Activated CD4-positive, alpha-beta memory T cell treated with anti-CD3 and anti-CD28 coated beads, Interleukin-2, amount 10 ng/mL, durations not matched to agents 7 days and 5 days (primary cell): ENCODE results near the gene SLC25A1. TPM values are rescaled to one million over a fixed set of nuclear protein-coding genes. Genes with fewer than 3 reads are reported as not detected.

Experiments used
- CTCF ChIA-PET: fragments of 350-600 bp; sonication (Branson Sonifier 250); formaldehyde crosslinking; loops from one replicate; lab custom pipeline; 2021; ENCODE audit warnings: antibody characterized with exemption, inconsistent platforms; lab: Charles Lee
- POLR2A ChIA-PET: fragments of 350-600 bp; sonication (Branson Sonifier 250); formaldehyde crosslinking; loops from one replicate; lab custom pipeline; 2021; ENCODE audit warnings: antibody characterized with exemption; lab: Charles Lee
- DNase-seq: peaks from one replicate; pipeline ENCODE4 v3.0.0-alpha.2; 2020
- H3K27ac Mint-ChIP-seq: one replicate; pipeline ENCODE4 v1.8.0; 2021; ENCODE audit warnings: mild to moderate bottlenecking, mixed read lengths
- H3K27me3 Mint-ChIP-seq: one replicate; pipeline ENCODE4 v1.8.0; 2021; ENCODE audit warnings: mixed read lengths
- H3K36me3 Mint-ChIP-seq: one replicate; pipeline ENCODE4 v1.8.0; 2021; ENCODE audit warnings: low read depth, mixed read lengths
- H3K4me1 Mint-ChIP-seq: one replicate; pipeline ENCODE4 v1.8.0; 2021; ENCODE audit warnings: mixed read lengths
- H3K4me3 Mint-ChIP-seq: one replicate; pipeline ENCODE4 v1.8.0; 2021; ENCODE audit warnings: mild to moderate bottlenecking, mixed read lengths
- H3K9me3 Mint-ChIP-seq: one replicate; pipeline ENCODE4 v1.8.0; 2021; ENCODE audit warnings: mixed read lengths
- total RNA-seq, 2 experiments: library from RNA; stranded (reverse); gene quantifications; one replicate each; pipeline ENCODE4 v1.2.3, GENCODE V29; 2021

Gene SLC25A1
- total RNA-seq, 2 experiments from 2014 or later = 62.3 to 63.2 TPM

GRCh38 chr22:19134874-19135273, 43.7 kb downstream of the SLC25A1 start:
- Mint-ChIP-seq H3K36me3 (peaks cover 36% of the 10 kb centered on the region), H3K27me3 (no peaks in the 10 kb centered on the region), H3K4me1 (no peaks in the 10 kb centered on the region), H3K9me3 (no peaks in the 10 kb centered on the region), H3K27ac (no peak overlapping the region), H3K4me3 (no peak overlapping the region)
- ChIA-PET POLR2A (interaction anchor here (3.4 kb wide), 1 partner anchor 9 kb away, joined by 15 read pairs; the partner anchor contains the start of gene ESS2), CTCF (no interaction called here)
- DNase-seq = no peak

- H3K4me1 Mint-ChIP-seq = no peaks in the 10 kb centered on the region
- ChIA-PET CTCF (no interaction called here), POLR2A (interaction anchor here (3.4 kb wide), 1 partner anchor 10 kb away, joined by 15 read pairs; the partner anchor contains the start of gene ESS2)
- H3K27ac Mint-ChIP-seq = no peak overlapping the region
- no peak overlapping the region for H3K4me3 Mint-ChIP-seq
- no peaks in the 10 kb centered on the region for H3K9me3 Mint-ChIP-seq
- peaks cover 31% of the 10 kb centered on the region for H3K36me3 Mint-ChIP-seq
- H3K27me3 Mint-ChIP-seq = no peaks in the 10 kb centered on the region
- no peak for DNase-seq
Observed at GRCh38 chr22:19134176-19134831, 44.2 kb downstream of the SLC25A1 start.

GRCh38 chr22:19133561-19133960, 45.0 kb downstream of the SLC25A1 start:
- Mint-ChIP-seq H3K27me3 (no peaks in the 10 kb centered on the region), H3K36me3 (peaks cover 29% of the 10 kb centered on the region), H3K4me3 (no peak overlapping the region), H3K9me3 (no peaks in the 10 kb centered on the region), H3K4me1 (no peaks in the 10 kb centered on the region), H3K27ac (no peak overlapping the region)
- DNase-seq = no peak
- ChIA-PET POLR2A (interaction anchor here (3.4 kb wide), 1 partner anchor 11 kb away, joined by 15 read pairs; the partner anchor contains the start of gene ESS2), CTCF (no interaction called here)

GRCh38 chr22:19132693-19133400, 45.7 kb downstream of the SLC25A1 start:
- DNase-seq = no peak
- Mint-ChIP-seq H3K27ac (no peak overlapping the region), H3K9me3 (no peaks in the 10 kb centered on the region), H3K4me3 (no peak overlapping the region), H3K27me3 (no peaks in the 10 kb centered on the region), H3K36me3 (peaks cover 29% of the 10 kb centered on the region), H3K4me1 (no peaks in the 10 kb centered on the region)
- ChIA-PET POLR2A (interaction anchor here (3.4 kb wide), 1 partner anchor 11 kb away, joined by 15 read pairs; the partner anchor contains the start of gene ESS2), CTCF (no interaction called here)

GRCh38 chr22:19132153-19132552, 46.4 kb downstream of the SLC25A1 start:
- H3K27me3 Mint-ChIP-seq = no peaks in the 10 kb centered on the region
- ChIA-PET POLR2A (interaction anchor here (3.4 kb wide), 1 partner anchor 12 kb away, joined by 15 read pairs; the partner anchor contains the start of gene ESS2), CTCF (no interaction called here)
- H3K4me1 Mint-ChIP-seq = no peaks in the 10 kb centered on the region
- no peak overlapping the region for H3K4me3 Mint-ChIP-seq
- no peaks in the 10 kb centered on the region for H3K9me3 Mint-ChIP-seq
- peaks cover 29% of the 10 kb centered on the region for H3K36me3 Mint-ChIP-seq
- DNase-seq = no peak
- no peak overlapping the region for H3K27ac Mint-ChIP-seq

GRCh38 chr22:19131685-19132015, 46.9 kb downstream of the SLC25A1 start:
- ChIA-PET CTCF (no interaction called here), POLR2A (interaction anchor here (3.4 kb wide), 1 partner anchor 13 kb away, joined by 15 read pairs; the partner anchor contains the start of gene ESS2)
- no peak for DNase-seq
- Mint-ChIP-seq H3K4me1 (no peaks in the 10 kb centered on the region), H3K27me3 (no peaks in the 10 kb centered on the region), H3K9me3 (no peaks in the 10 kb centered on the region), H3K27ac (no peak overlapping the region), H3K4me3 (no peak overlapping the region), H3K36me3 (peaks cover 26% of the 10 kb centered on the region)

GRCh38 chr22:19130959-19131684, 47.4 kb downstream of the SLC25A1 start, which contains the start of gene TSSK2:
Gene TSSK2 (plus strand): TSS chr22:19131308. CDS start chr22:19131400, 92 bp downstream.
- H3K4me1 Mint-ChIP-seq = no peaks in the 10 kb centered on the region
- POLR2A ChIA-PET = no interaction called here
- H3K4me3 Mint-ChIP-seq = no peak within 1 kb of the TSS
- no peak for DNase-seq
- H3K9me3 Mint-ChIP-seq = no peaks in the 10 kb centered on the region
- no peaks in the 10 kb centered on the region for H3K27me3 Mint-ChIP-seq
- peaks cover 21% of the 10 kb centered on the region for H3K36me3 Mint-ChIP-seq
- CTCF ChIA-PET = no interaction called here
- no peak within 1 kb of the TSS for H3K27ac Mint-ChIP-seq

- ChIA-PET CTCF (no interaction called here), POLR2A (no interaction called here)
- Mint-ChIP-seq H3K4me3 (no peak overlapping the region), H3K36me3 (peaks cover 13% of the 10 kb centered on the region), H3K27ac (no peak overlapping the region), H3K27me3 (no peaks in the 10 kb centered on the region), H3K4me1 (no peaks in the 10 kb centered on the region), H3K9me3 (no peaks in the 10 kb centered on the region)
- no peak for DNase-seq
Observed at GRCh38 chr22:19129871-19130270, 48.7 kb downstream of the SLC25A1 start.

- peaks cover 8% of the 10 kb centered on the region for H3K36me3 Mint-ChIP-seq
- H3K27me3 Mint-ChIP-seq = no peaks in the 10 kb centered on the region
- no peak overlapping the region for H3K4me3 Mint-ChIP-seq
- POLR2A ChIA-PET = no interaction called here
- H3K27ac Mint-ChIP-seq = no peak overlapping the region
- no peaks in the 10 kb centered on the region for H3K9me3 Mint-ChIP-seq
- CTCF ChIA-PET = no interaction called here
- no peaks in the 10 kb centered on the region for H3K4me1 Mint-ChIP-seq
- DNase-seq = no peak
Observed at GRCh38 chr22:19128946-19129727, 49.4 kb downstream of the SLC25A1 start.

GRCh38 chr22:19128009-19128401, 50.5 kb downstream of the SLC25A1 start:
- ChIA-PET CTCF (no interaction called here), POLR2A (no interaction called here)
- Mint-ChIP-seq H3K27ac (no peak overlapping the region), H3K27me3 (no peaks in the 10 kb centered on the region), H3K9me3 (no peaks in the 10 kb centered on the region), H3K4me3 (no peak overlapping the region), H3K36me3 (peaks cover 6% of the 10 kb centered on the region), H3K4me1 (peaks cover 2% of the 10 kb centered on the region)
- no peak for DNase-seq

- H3K4me1 Mint-ChIP-seq = peaks cover 7% of the 10 kb centered on the region
- H3K27ac Mint-ChIP-seq = no peak overlapping the region
- no peak overlapping the region for H3K4me3 Mint-ChIP-seq
- no peaks in the 10 kb centered on the region for H3K9me3 Mint-ChIP-seq
- DNase-seq = no peak
- ChIA-PET CTCF (no interaction called here), POLR2A (no interaction called here)
- peaks cover 6% of the 10 kb centered on the region for H3K36me3 Mint-ChIP-seq
- no peaks in the 10 kb centered on the region for H3K27me3 Mint-ChIP-seq
Observed at GRCh38 chr22:19127329-19128008, 51.1 kb downstream of the SLC25A1 start.
